Neural progenitor cell (in vitro differentiated cells): ENCODE measurements around the gene RAI1.

Experiments used
- CTCF ChIP-seq: fragments of 200-600 bp; sonication (generic); IDR thresholded peaks from 2 replicates; pipeline ENCODE4 v1.5.1; 2017; ENCODE audit warnings: antibody characterized with exemption, mild to moderate bottlenecking
- EZH2 ChIP-seq: fragments of 200-600 bp; sonication (generic); IDR thresholded peaks from 2 replicates; pipeline ENCODE4 v1.6.1; 2017; ENCODE audit warnings: antibody characterized with exemption, mild to moderate bottlenecking, moderate library complexity

GRCh38 chr17:17811381-17812210, 130.3 kb downstream of the RAI1 start:
- no peak for TF ChIP-seq CTCF
- TF ChIP-seq EZH2, result no peak
